H9 (cell line): ENCODE data around the gene VIPR1. TPM values are rescaled to one million over a fixed set of nuclear protein-coding genes. Genes with fewer than 3 reads are reported as not detected.

Experiments used
- DNase-seq: peaks from one replicate; pipeline ENCODE4 v3.0.0-alpha.2; 2017
- H2AFZ ChIP-seq: one replicate; pipeline ENCODE4 v1.6.1; 2013; ENCODE audit warnings: mild to moderate bottlenecking, low read length, control low read depth, moderate library complexity
- H2AK5ac ChIP-seq: 2 replicates; pipeline ENCODE4 v1.6.1; 2013; ENCODE audit warnings: low read length, control low read depth, mixed read lengths; ENCODE audit not compliant: insufficient read length
- H2BK120ac ChIP-seq: one replicate; pipeline ENCODE4 v1.6.1; 2013; ENCODE audit warnings: low read depth, mild to moderate bottlenecking, low read length, control low read depth, inconsistent platforms; ENCODE audit not compliant: poor library complexity, severe bottlenecking
- H2BK12ac ChIP-seq: 2 replicates; pipeline ENCODE4 v1.6.1; 2013; ENCODE audit warnings: low read length, control low read depth, mixed read lengths, low read depth; ENCODE audit not compliant: insufficient read length
- H2BK15ac ChIP-seq: 2 replicates; pipeline ENCODE4 v1.6.1; 2013; ENCODE audit warnings: low read depth, low read length, control low read depth
- H2BK20ac ChIP-seq: one replicate; pipeline ENCODE4 v1.6.1; 2013; ENCODE audit warnings: low read depth, mild to moderate bottlenecking, low read length, control low read depth, inconsistent platforms; ENCODE audit not compliant: poor library complexity, severe bottlenecking
- H2BK5ac ChIP-seq: 2 replicates; pipeline ENCODE4 v1.6.1; 2013; ENCODE audit warnings: low read length, control low read depth, mixed read lengths; ENCODE audit not compliant: insufficient read length
- H3K14ac ChIP-seq: 2 replicates; pipeline ENCODE4 v1.6.1; 2013; ENCODE audit warnings: low read length, control low read depth; ENCODE audit not compliant: insufficient read depth
- H3K18ac ChIP-seq: 2 replicates; pipeline ENCODE4 v1.6.1; 2013; ENCODE audit warnings: low read depth, mild to moderate bottlenecking, mixed read lengths, low read length, control low read depth; ENCODE audit not compliant: insufficient read length
- H3K23ac ChIP-seq: 2 replicates; pipeline ENCODE4 v1.6.1; 2013; ENCODE audit warnings: low read length, control low read depth, mixed read lengths, low read depth; ENCODE audit not compliant: insufficient read length
- H3K23me2 ChIP-seq: 2 replicates; pipeline ENCODE4 v1.6.1; 2013; ENCODE audit warnings: low read depth, mild to moderate bottlenecking, mixed read lengths, low read length, control low read depth; ENCODE audit not compliant: insufficient read length, poor library complexity, severe bottlenecking
- H3K27ac ChIP-seq: 2 replicates; pipeline ENCODE4 v1.5.1; 2013; ENCODE audit warnings: low read length, control low read depth, mixed read lengths, low read depth; ENCODE audit not compliant: insufficient read length
- H3K27me3 ChIP-seq: 2 replicates; pipeline ENCODE4 v1.6.1; 2013; ENCODE audit warnings: low read length, control low read depth, inconsistent platforms; ENCODE audit not compliant: insufficient read depth
- H3K4ac ChIP-seq: 2 replicates; pipeline ENCODE4 v1.6.1; 2013; ENCODE audit warnings: low read depth, mild to moderate bottlenecking, control low read depth, inconsistent platforms, low read length, moderate library complexity
- H3K4me1 ChIP-seq: 2 replicates; pipeline ENCODE4 v1.6.1; 2013; ENCODE audit warnings: low read length, control low read depth, inconsistent platforms; ENCODE audit not compliant: insufficient read depth
- H3K4me2 ChIP-seq: 2 replicates; pipeline ENCODE4 v1.6.1; 2013; ENCODE audit warnings: low read length, control low read depth, mixed read lengths; ENCODE audit not compliant: insufficient read length, insufficient read depth
- H3K56ac ChIP-seq: 2 replicates; pipeline ENCODE4 v1.6.1; 2013; ENCODE audit warnings: low read depth, mild to moderate bottlenecking, mixed read lengths, low read length, control low read depth; ENCODE audit not compliant: insufficient read length
- H3K79me1 ChIP-seq: 2 replicates; pipeline ENCODE4 v1.6.1; 2013; ENCODE audit warnings: low read depth, mild to moderate bottlenecking, moderate library complexity, low read length, control low read depth, inconsistent platforms; ENCODE audit not compliant: insufficient read depth, poor library complexity, severe bottlenecking
- H3K79me2 ChIP-seq: 2 replicates; pipeline ENCODE4 v1.6.1; 2013; ENCODE audit warnings: low read length, control low read depth, inconsistent platforms; ENCODE audit not compliant: insufficient read depth
- H3K9ac ChIP-seq: 2 replicates; pipeline ENCODE4 v1.6.1; 2013; ENCODE audit warnings: low read length, control low read depth, mixed read lengths; ENCODE audit not compliant: insufficient read length; ENCODE audit errors: extremely low read depth
- H3K9me3 ChIP-seq: one replicate; pipeline ENCODE4 v1.6.1; 2013; ENCODE audit warnings: low read depth, low read length, inconsistent platforms; ENCODE audit not compliant: control insufficient read depth
- H3T11ph ChIP-seq: one replicate; pipeline ENCODE4 v1.6.1; 2013; ENCODE audit warnings: mild to moderate bottlenecking, low read length, control low read depth, inconsistent platforms
- H4K20me1 ChIP-seq: one replicate; pipeline ENCODE4 v1.6.1; 2013; ENCODE audit not compliant: control insufficient read depth, insufficient read length, insufficient read depth
- H4K5ac ChIP-seq: 2 replicates; pipeline ENCODE4 v1.6.1; 2013; ENCODE audit warnings: low read depth, mild to moderate bottlenecking, mixed read lengths, low read length, control low read depth; ENCODE audit not compliant: insufficient read length
- H4K8ac ChIP-seq: replicated peaks from 2 replicates; pipeline ENCODE4 v1.6.1; 2013; ENCODE audit warnings: low read length, control low read depth, mixed read lengths, low read depth; ENCODE audit not compliant: insufficient read length
- H4K91ac ChIP-seq: 2 replicates; pipeline ENCODE4 v1.6.1; 2013; ENCODE audit warnings: low read depth, mild to moderate bottlenecking, moderate library complexity, mixed read lengths, low read length, control low read depth; ENCODE audit not compliant: insufficient read length
- H3K27ac Mint-ChIP-seq, 3 experiments: 2 replicates in 2 of 3; 3 replicates in 1 of 3; pipeline ENCODE4 v1.8.0; 2020 to 2021; ENCODE audit warnings: mixed read lengths in 3 of 3, mild to moderate bottlenecking in 1 of 3, moderate library complexity in 1 of 3
- H3K27me3 Mint-ChIP-seq: 2 replicates; pipeline ENCODE4 v1.8.0; 2021; ENCODE audit warnings: low read depth, mild to moderate bottlenecking, moderate library complexity, mixed read lengths
- H3K36me3 Mint-ChIP-seq, 3 experiments: 2 replicates in 2 of 3; 3 replicates in 1 of 3; pipeline ENCODE4 v1.8.0; 2020 to 2021; ENCODE audit warnings: low read depth in 3 of 3, mixed read lengths in 3 of 3; ENCODE audit not compliant: insufficient read depth in 1 of 3
- H3K4me1 Mint-ChIP-seq, 2 experiments: 2 replicates each; pipeline ENCODE4 v1.8.0; 2020; ENCODE audit warnings: mixed read lengths in 2 of 2
- H3K4me3 Mint-ChIP-seq, 2 experiments: 2 replicates in 1 of 2; 3 replicates in 1 of 2; pipeline ENCODE4 v1.8.0; 2020 to 2021; ENCODE audit warnings: mild to moderate bottlenecking in 2 of 2, mixed read lengths in 2 of 2, moderate library complexity in 1 of 2
- H3K9me3 Mint-ChIP-seq, 2 experiments: 2 replicates in 1 of 2; 3 replicates in 1 of 2; pipeline ENCODE4 v1.8.0; 2020; ENCODE audit warnings: mild to moderate bottlenecking in 2 of 2, mixed read lengths in 2 of 2, moderate library complexity in 1 of 2
- WGBS: extraction: QIAGEN DNeasy Blood & Tissue Kit; methylation state at CpG from one replicate; pipeline ENCODE4 v1.1.7; 2013; ENCODE audit warnings: missing lambda C conversion rate, low lambda C conversion rate, mixed read lengths; ENCODE audit not compliant: insufficient read length; ENCODE audit errors: extremely low coverage; 5-methylcytosine and 5-hydroxymethylcytosine counted together
- total RNA-seq: library from RNA; stranded (reverse); gene quantifications from 2 replicates; pipeline ENCODE4 v1.2.1, GENCODE V29; 2021
- TF ChIP-seq, protein P1 (sequence below): fragments of 200-600 bp; sonication (generic); conservative IDR thresholded peaks from 3 replicates; pipeline ENCODE4 v1.8.0; 2021; ENCODE audit warnings: antibody characterized with exemption, mild to moderate bottlenecking

VIPR1 gene
- total RNA-seq, 1 experiment from 2014 or later, result 6.5 TPM

DNA sequence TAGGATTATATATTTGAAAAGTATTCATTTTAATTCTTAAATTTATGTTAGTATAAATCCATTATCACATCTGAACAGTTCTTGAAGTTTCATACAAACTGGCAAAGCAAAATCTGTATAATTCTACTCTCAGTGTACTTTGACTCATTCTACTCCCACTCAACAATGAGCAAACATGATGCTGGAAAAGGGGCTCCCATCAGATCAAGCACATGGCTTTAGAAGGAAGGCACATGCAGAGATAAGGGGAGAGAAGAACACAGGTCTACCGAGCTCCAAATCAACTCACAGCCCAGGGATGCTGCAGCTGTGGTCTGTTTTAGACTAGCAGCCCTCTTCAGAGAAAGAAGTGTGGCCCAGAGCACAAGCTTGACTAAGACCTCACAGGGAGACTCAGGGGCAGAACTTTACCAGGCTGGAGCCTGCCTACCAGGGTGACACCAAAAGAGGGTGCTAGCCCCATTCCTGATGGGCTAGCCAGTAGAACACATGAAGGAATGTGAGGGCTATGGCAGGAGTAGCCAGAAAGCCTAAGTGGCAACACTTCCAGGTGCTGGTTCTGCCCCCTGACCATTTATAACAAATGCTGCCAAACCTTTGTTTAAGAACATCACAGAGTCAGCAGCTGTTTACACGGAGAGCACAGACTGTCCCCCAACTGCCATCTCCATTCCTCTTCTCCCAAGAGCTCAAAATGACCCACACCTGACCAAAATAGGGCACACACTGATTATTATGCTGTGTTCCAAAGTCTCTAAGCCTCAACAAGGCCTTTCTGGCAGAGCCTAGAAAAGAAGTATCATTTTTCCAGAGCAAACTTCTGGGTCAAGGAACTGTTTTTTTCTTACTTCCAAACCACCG lies 59.8 kb downstream of the VIPR1 start:
- Histone ChIP-seq H2BK12ac (no peak overlapping the region), H2AFZ (no peak overlapping the region), H3K56ac (no peak overlapping the region), H2BK5ac (no peak overlapping the region), H2BK15ac (no peak overlapping the region), H2BK20ac (no peak overlapping the region), H3K27me3 (no peaks in the 10 kb centered on the region), H3K18ac (no peak overlapping the region), H3K4ac (no peak overlapping the region), H4K5ac (no peak overlapping the region), H2BK120ac (no peak overlapping the region), H3K4me1 (no peaks in the 10 kb centered on the region), H3K4me2 (no peak overlapping the region), H3K23me2 (no peaks in the 10 kb centered on the region), H4K91ac (no peak overlapping the region), H3T11ph (no peak overlapping the region), H3K79me1 (no peaks in the 10 kb centered on the region), H4K8ac (no peak overlapping the region), H3K9ac (no peak overlapping the region), H3K9me3 (no peaks in the 10 kb centered on the region), H2AK5ac (no peak overlapping the region), H3K27ac (no peak overlapping the region), H3K14ac (no peak overlapping the region), H3K79me2 (no peaks in the 10 kb centered on the region), H4K20me1 (no peaks in the 10 kb centered on the region), H3K23ac (no peak overlapping the region)
- H3K27ac Mint-ChIP-seq, result peak overlapping the region in 1 of 3 experiments; percentile 67; a peak in 2 of 7 replicates
- H3K36me3 Mint-ChIP-seq, result peaks cover 20 to 61% (median 50%) of the 10 kb centered on the region in 3 experiments; a peak in 6 of 7 replicates
- H3K4me1 Mint-ChIP-seq, result no peaks in the 10 kb centered on the region
- H3K4me3 Mint-ChIP-seq, result no peak overlapping the region
- H3K9me3 Mint-ChIP-seq, result no peaks in the 10 kb centered on the region
- no CpG with 5 or more reads among the region's 3 CpGs for WGBS
- no peaks in the 10 kb centered on the region for H3K27me3 Mint-ChIP-seq
- TF ChIP-seq, protein P1, sequence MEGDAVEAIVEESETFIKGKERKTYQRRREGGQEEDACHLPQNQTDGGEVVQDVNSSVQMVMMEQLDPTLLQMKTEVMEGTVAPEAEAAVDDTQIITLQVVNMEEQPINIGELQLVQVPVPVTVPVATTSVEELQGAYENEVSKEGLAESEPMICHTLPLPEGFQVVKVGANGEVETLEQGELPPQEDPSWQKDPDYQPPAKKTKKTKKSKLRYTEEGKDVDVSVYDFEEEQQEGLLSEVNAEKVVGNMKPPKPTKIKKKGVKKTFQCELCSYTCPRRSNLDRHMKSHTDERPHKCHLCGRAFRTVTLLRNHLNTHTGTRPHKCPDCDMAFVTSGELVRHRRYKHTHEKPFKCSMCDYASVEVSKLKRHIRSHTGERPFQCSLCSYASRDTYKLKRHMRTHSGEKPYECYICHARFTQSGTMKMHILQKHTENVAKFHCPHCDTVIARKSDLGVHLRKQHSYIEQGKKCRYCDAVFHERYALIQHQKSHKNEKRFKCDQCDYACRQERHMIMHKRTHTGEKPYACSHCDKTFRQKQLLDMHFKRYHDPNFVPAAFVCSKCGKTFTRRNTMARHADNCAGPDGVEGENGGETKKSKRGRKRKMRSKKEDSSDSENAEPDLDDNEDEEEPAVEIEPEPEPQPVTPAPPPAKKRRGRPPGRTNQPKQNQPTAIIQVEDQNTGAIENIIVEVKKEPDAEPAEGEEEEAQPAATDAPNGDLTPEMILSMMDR, result 0 out of 3 replicates have a peak, but pooled peaks have one; percentile 9
- no peak for DNase-seq
